GM18498 (cell line): ENCODE results near the gene PER1.

ENCODE experiments used
- ATAC-seq: cut with Tn5 transposase; IDR thresholded peaks from one replicate; pipeline ENCODE4 v1.9.1; 2021; ENCODE audit warnings: mild to moderate bottlenecking, moderate library complexity; ENCODE audit not compliant: unreplicated experiment

PER1 gene

GRCh38 chr17:8140065-8141029, 11.9 kb downstream of the PER1 start:
- no peak for ATAC-seq

- peak; percentile 85 for ATAC-seq
These were observed 13.4 kb downstream of the PER1 start for GRCh38 chr17:8138672-8139371.

- no peak for ATAC-seq
These were observed 13.9 kb downstream of the PER1 start for GRCh38 chr17:8138374-8138671.

- no peak for ATAC-seq
These were observed 14.4 kb downstream of the PER1 start for GRCh38 chr17:8137645-8138373.

- ATAC-seq = no peak
These were observed 18.3 kb downstream of the PER1 start for GRCh38 chr17:8133941-8134340.

DNA sequence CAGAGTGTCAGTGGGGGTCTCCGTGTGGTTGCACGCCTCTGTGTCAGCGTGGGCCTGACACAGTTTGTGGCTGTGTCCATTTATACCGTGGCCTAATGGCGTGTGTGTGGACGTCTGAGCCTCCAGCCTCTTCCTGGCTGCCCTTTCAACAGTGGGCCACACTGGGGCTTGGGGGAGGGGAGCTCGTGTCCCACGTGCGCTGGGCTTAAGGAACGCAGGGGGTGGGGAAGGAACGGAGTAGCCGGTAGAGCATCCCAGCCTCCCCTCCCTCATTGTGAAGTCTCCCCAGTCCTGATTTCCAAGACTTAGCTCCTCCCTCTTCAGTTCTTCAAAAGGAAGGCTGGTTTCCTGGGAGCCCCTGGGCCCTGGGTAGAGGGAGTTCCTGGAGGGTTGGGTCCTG, 18.8 kb downstream of the PER1 start:
- no peak for ATAC-seq

DNA sequence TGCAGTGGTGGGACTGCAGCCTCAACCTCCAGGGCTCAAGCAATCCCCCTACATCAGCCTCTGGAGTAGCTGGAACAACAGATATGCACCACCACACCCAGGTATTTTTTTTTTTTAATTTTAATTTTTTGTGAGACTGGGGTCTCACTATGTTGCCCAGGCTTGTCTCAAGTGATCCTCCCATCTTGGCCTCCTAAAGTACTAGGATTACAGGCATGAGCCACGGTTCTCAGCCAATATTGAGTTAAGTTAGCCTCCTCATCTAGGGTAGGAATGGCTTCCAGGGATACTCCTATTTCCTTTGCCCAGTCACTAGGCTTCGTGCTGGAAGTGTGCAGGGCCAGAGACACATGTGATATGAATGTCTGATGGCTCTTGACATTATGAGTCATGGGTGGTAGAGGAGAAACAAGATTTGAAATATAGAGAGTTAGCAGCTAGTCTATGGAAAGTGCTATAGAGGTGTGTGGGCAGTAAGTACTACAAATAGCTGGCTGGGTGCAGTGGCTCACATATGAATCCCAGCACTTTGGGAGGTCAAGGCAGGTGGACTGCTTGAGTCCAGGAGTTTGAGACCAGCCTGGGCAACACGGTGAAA, 20.3 kb downstream of the PER1 start:
- no peak for ATAC-seq

GRCh38 chr17:8128125-8128784, 23.9 kb downstream of the PER1 start:
- no peak for ATAC-seq

DNA sequence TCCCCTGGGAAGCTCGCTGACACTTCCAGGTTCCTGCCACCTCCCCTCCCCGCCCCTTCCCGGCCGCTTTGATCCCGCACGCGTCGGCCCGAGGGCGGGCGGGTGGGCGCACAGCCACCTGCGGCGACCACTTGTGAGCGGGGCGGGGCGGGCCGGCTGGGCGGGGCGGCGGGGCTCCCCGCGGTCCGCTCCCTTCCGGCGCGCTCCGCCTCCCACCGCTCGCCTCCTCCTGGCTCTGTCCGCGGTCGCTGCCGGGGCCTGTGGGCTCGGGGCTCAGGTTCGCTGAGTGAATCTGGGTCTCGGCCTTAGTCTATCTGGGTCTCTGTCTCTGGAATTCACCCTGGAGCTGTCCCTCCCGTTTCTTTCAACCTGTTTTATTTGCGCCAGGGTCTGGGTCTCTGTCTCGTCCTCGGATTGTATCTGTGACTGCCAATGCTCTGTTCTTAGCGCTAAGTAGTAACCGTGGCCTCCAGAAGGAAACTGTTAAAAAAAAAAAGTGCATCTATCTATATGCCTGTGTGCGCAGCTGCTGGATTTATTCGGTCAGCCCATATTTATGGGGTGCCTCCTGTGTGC, 25.6 kb downstream of the PER1 start:
- peak; percentile 26 for ATAC-seq

- no peak for ATAC-seq
These were observed 26.2 kb downstream of the PER1 start for GRCh38 chr17:8125947-8126490.

- no peak for ATAC-seq
These were observed 26.9 kb downstream of the PER1 start for GRCh38 chr17:8125154-8125946.

DNA sequence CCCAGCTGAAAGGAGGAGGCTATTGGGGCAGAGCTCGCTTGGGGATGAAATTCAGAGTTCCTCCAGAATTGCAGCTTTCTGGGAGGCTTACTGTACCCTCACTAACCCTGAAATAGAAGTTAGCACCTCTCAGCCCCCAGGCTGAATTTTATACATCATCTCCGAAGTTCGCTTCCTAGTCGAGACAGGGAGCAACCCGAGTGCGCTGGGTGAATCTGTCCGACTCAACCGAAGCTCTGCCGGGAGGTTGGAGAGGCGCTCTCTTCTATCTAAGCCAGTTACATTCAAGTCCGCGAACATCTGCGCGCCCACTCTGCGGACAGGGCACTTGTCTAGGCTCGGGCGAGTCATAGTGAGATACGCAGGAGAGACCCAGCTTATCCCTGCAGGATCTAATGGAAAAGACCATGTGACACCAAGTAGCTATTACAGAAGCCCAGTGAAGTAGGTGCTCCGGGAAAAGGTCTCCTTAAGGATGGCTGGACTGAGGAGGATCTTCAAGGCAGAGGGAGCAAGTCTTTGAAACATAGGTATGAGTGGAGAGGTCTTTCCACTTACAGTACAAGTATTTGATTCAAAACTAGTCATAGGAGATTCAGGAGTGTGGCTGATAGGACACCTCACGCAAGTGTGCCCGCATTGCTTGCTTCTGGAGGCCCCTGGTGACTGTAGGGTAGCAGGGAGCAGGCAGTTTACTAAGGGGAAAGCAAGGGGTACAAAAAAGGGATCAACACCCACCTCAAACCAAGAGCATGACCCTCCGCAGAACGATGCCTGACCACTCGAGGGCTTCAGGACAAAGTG, 27.7 kb downstream of the PER1 start:
- no peak for ATAC-seq

DNA sequence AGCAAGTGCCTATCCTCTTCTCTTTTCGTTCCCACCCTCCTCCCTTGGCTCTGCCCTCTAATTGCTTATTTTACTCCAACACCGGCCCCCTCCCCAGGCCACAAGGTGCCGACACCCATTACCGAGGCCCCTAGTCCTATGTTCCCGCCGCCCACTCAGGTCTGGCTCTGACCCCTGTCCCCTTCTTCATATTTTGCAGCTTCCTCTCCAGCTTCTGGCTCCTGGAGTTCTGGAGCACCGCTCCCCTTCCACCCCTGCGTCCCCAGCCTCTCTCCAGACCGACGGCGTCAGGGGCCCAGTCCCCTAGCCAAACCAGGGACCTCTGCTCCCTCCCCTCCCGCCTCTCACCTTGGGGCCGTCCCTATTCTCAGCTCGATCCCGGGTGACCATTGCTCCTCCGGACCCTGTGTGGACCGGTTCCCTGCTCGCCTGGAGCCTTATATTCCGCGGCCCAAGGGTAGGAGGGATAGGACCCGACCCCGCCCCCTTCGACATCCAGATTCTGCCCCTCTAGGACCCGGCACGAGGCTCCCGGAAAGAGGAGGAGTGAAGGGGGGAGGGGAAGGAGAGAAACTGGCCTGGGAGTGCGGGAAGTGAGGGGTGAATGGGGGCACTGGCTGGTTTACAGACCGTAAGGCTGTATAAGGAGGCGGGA, 28.4 kb downstream of the PER1 start, which contains the start of gene HES7:
HES7 (minus strand) TSS at position 412 of the 655 bp plus-strand sequence; CDS start at position 390, 22 bp downstream.
- no peak for ATAC-seq

GRCh38 chr17:8122924-8123694, 29.1 kb downstream of the PER1 start:
- ATAC-seq = no peak

- no peak for ATAC-seq
These were observed 29.7 kb downstream of the PER1 start for GRCh38 chr17:8122422-8122923.

GRCh38 chr17:8121681-8122421, 30.4 kb downstream of the PER1 start:
- peak; percentile 28 for ATAC-seq
